HepG2 (cell line): ENCODE results near the gene PPAN. TPM values are rescaled to one million over a fixed set of nuclear protein-coding genes. Genes with fewer than 3 reads are reported as not detected.

Experiments used
- ATF3 ChIP-seq: sonication (generic); formaldehyde crosslinking; IDR thresholded peaks from 2 replicates; pipeline ENCODE4 v1.4.0; 2020; ENCODE audit warnings: missing genetic modification reagents
- FOXO1 ChIP-seq: sonication (generic); formaldehyde crosslinking; IDR thresholded peaks from 2 replicates; pipeline ENCODE4 v1.4.0; 2020; ENCODE audit warnings: missing genetic modification reagents
- MTA1 ChIP-seq: sonication (generic); formaldehyde crosslinking; IDR thresholded peaks from 2 replicates; pipeline ENCODE4 v1.4.0; 2020; ENCODE audit warnings: missing genetic modification reagents, mild to moderate bottlenecking, borderline replicate concordance
- MYC ChIP-seq: sonication (generic); formaldehyde crosslinking; IDR thresholded peaks from 2 replicates; pipeline ENCODE4 v1.9.0; 2021; ENCODE audit warnings: missing genetic modification reagents, borderline replicate concordance
- RBFOX2 ChIP-seq: fragments of 200-400 bp; formaldehyde crosslinking; IDR thresholded peaks from 2 replicates; pipeline ENCODE4 v1.6.1; 2017; ENCODE audit warnings: low read depth, mild to moderate bottlenecking, low read length
- SRY ChIP-seq: sonication (generic); formaldehyde crosslinking; IDR thresholded peaks from 2 replicates; pipeline ENCODE4 v1.8.0; 2022; ENCODE audit warnings: mild to moderate bottlenecking, missing genetic modification reagents
- TAF1 ChIP-seq: sonication (generic); formaldehyde crosslinking; IDR thresholded peaks from 2 replicates; pipeline ENCODE4 v1.4.0; 2020; ENCODE audit warnings: missing genetic modification reagents
- ZBTB10 ChIP-seq: sonication (generic); formaldehyde crosslinking; IDR thresholded peaks from 2 replicates; pipeline ENCODE4 v1.4.0; 2020; ENCODE audit warnings: missing genetic modification reagents, borderline replicate concordance
- ZC3H4 ChIP-seq: sonication (generic); formaldehyde crosslinking; IDR thresholded peaks from 2 replicates; pipeline ENCODE4 v1.4.0; 2020; ENCODE audit warnings: missing genetic modification reagents, borderline replicate concordance
- ZNF207 ChIP-seq: fragments of 450-650 bp; IDR thresholded peaks from 2 replicates; pipeline ENCODE4 v1.6.1; 2016; ENCODE audit warnings: antibody characterized with exemption, borderline replicate concordance
- ZNF235 ChIP-seq: sonication (generic); formaldehyde crosslinking; IDR thresholded peaks from 2 replicates; pipeline ENCODE4 v1.8.1; 2023; ENCODE audit warnings: mild to moderate bottlenecking, missing genetic modification reagents, borderline replicate concordance
- ZNF274 ChIP-seq: sonication (generic); formaldehyde crosslinking; IDR thresholded peaks from 2 replicates; pipeline ENCODE4 v1.5.1; 2020; ENCODE audit warnings: mild to moderate bottlenecking, missing genetic modification reagents
- ZNF567 ChIP-seq: sonication (generic); formaldehyde crosslinking; IDR thresholded peaks from 2 replicates; pipeline ENCODE4 v1.8.1; 2023; ENCODE audit warnings: mild to moderate bottlenecking, missing genetic modification reagents, borderline replicate concordance
- ZNF580 ChIP-seq: IDR thresholded peaks from 2 replicates; pipeline ENCODE4 v1.6.1; 2016; ENCODE audit warnings: low read depth, borderline replicate concordance
- ZNF776 ChIP-seq: sonication (generic); formaldehyde crosslinking; IDR thresholded peaks from 2 replicates; pipeline ENCODE4 v1.4.0; 2020; ENCODE audit warnings: mild to moderate bottlenecking, missing genetic modification reagents
- ZNF883 ChIP-seq: sonication (generic); formaldehyde crosslinking; IDR thresholded peaks from 2 replicates; pipeline ENCODE4 v1.5.1; 2020; ENCODE audit warnings: mild to moderate bottlenecking, missing genetic modification reagents; ENCODE audit errors: not compliant biosample characterization
- ZSCAN22 ChIP-seq: sonication (generic); formaldehyde crosslinking; IDR thresholded peaks from 2 replicates; pipeline ENCODE4 v1.4.0; 2020; ENCODE audit warnings: mild to moderate bottlenecking, missing genetic modification reagents
- ZSCAN29 ChIP-seq: sonication (generic); formaldehyde crosslinking; conservative IDR thresholded peaks from 2 replicates; pipeline ENCODE4 v1.4.0; 2020; ENCODE audit warnings: mild to moderate bottlenecking, missing genetic modification reagents
- polyA plus RNA-seq, 8 experiments: library from polyadenylated mRNA; depleted of rRNA in 3 of 8; stranded (reverse) in 7 of 8; unstranded in 1 of 8; fragments of >200 nt; fragmentation: Illumina TruSeq in 4 of 8; extraction: Trizol in 4 of 8; gene quantifications; 2 replicates each; pipeline versions ENCODE4 v1.2.1 to v1.2.3, GENCODE V29; 2011 to 2016; ENCODE audit warnings: low read depth in 4 of 8, missing spikeins in 1 of 8, mixed read lengths in 1 of 8; ENCODE audit not compliant: insufficient read depth in 1 of 8
- total RNA-seq, 5 experiments: library from RNA; depleted of rRNA; stranded (reverse); fragments of >200 nt; fragmentation: Illumina TruSeq; extraction: Trizol; gene quantifications; 2 replicates each; pipeline ENCODE4 v1.2.3, GENCODE V29; 2016; ENCODE audit warnings: low read depth in 1 of 5

PPAN gene
- total and polyA plus RNA-seq, 2 of the 13 experiments (the other 11 are each of a cell fraction or from before 2014, with no cell fraction given): 36.2 to 41.9 TPM

- peak; percentile 42; the same call in 1 of the 2 replicates for TF ChIP-seq MYC (CRISPR knock-in tag)
- TF ChIP-seq MTA1 (CRISPR knock-in tag): peak; percentile 79; the same call in 1 of the 2 replicates
- TF ChIP-seq SRY (CRISPR knock-in tag): no peak; the same call in 1 of the 2 replicates
- 0 out of 2 replicates have a peak, but pooled peaks have one; percentile 12 for TF ChIP-seq ZSCAN22
- TF ChIP-seq ZC3H4 (CRISPR knock-in tag): no peak
- no peak for TF ChIP-seq ZNF207
- peak; percentile 47; the same call in 1 of the 2 replicates for TF ChIP-seq ZNF567 (CRISPR knock-in tag)
- peak; percentile 58 for TF ChIP-seq ZNF883 (CRISPR knock-in tag)
- TF ChIP-seq ZNF776 (CRISPR knock-in tag): peak; percentile 68
- TF ChIP-seq ZNF235: peak; percentile 49
- TF ChIP-seq ATF3 (CRISPR knock-in tag): peak; percentile 17; the same call in 1 of the 2 replicates
- TF ChIP-seq ZBTB10 (CRISPR knock-in tag): peak; percentile 74; the same call in 1 of the 2 replicates
- 0 out of 2 replicates have a peak, but pooled peaks have one; percentile 5 for TF ChIP-seq ZNF580 (CRISPR knock-in tag)
- TF ChIP-seq RBFOX2: peak; percentile 89
- TF ChIP-seq FOXO1 (CRISPR knock-in tag): peak; percentile 10; the same call in 1 of the 2 replicates
- peak; percentile 72 for TF ChIP-seq ZNF274
- TF ChIP-seq ZSCAN29 (CRISPR knock-in tag): no peak; the same call in 1 of the 2 replicates
- peak; percentile 33; the same call in 1 of the 2 replicates for TF ChIP-seq TAF1 (CRISPR knock-in tag)
These were observed 20.2 kb upstream of the PPAN start, which contains the start of gene SHFL (continued) for GRCh38 chr19:10085641-10086590.
